ENCODE results near the gene CCDC197. TPM values are rescaled to one million over a fixed set of nuclear protein-coding genes. Genes with fewer than 3 reads are reported as not detected.

CCDC197 gene
- total and polyA plus RNA-seq, 9 donors, result not detected

GRCh38 chr14:93998871-93999403 lies 1.8 kb downstream of the CCDC197 start:
- no peak overlapping the region for H3K4me3 ChIP-seq
- intact Hi-C loops (cut with DNase I), result no loop called here
- H3K27ac ChIP-seq, result no peak overlapping the region
- no peak for TF ChIP-seq EP300 (IDR thresholded peaks at IDR 0.05)
- no peak for TF ChIP-seq POLR2A (IDR thresholded peaks at IDR 0.05)
- no peak for TF ChIP-seq CTCF (IDR thresholded peaks at IDR 0.05)
- H3K36me3 ChIP-seq, result no peaks in the 10 kb centered on the region
- 75 to 87% (median 80%) methylated on average over 7 of the region's 7 CpGs for WGBS, 3 donors
- DNase-seq, result no peak
- H3K4me1 ChIP-seq (ENCODE audit: insufficient read depth), result peaks cover 4% of the 10 kb centered on the region
- H3K9me3 ChIP-seq, result no peaks in the 10 kb centered on the region
- no peaks in the 10 kb centered on the region for H3K27me3 ChIP-seq

GRCh38 chr14:93999573-93999972 lies 2.5 kb downstream of the CCDC197 start:
- no peaks in the 10 kb centered on the region for H3K36me3 ChIP-seq
- WGBS, 3 donors, result 63 to 69% (median 66%) methylated on average over 8 of the region's 8 CpGs
- H3K27ac ChIP-seq, result no peak overlapping the region
- DNase-seq, result no peak
- TF ChIP-seq CTCF (IDR thresholded peaks at IDR 0.05) (no peak), POLR2A (IDR thresholded peaks at IDR 0.05) (no peak), EP300 (IDR thresholded peaks at IDR 0.05) (no peak)
- H3K9me3 ChIP-seq, result no peaks in the 10 kb centered on the region
- no peaks in the 10 kb centered on the region for H3K27me3 ChIP-seq
- no peak overlapping the region for H3K4me3 ChIP-seq
- H3K4me1 ChIP-seq (ENCODE audit: insufficient read depth), result peaks cover 4% of the 10 kb centered on the region
- intact Hi-C loops (cut with DNase I), result no loop called here

GRCh38 chr14:94000267-94000666 lies 3.2 kb downstream of the CCDC197 start:
- H3K36me3 ChIP-seq, result no peaks in the 10 kb centered on the region
- no peaks in the 10 kb centered on the region for H3K27me3 ChIP-seq
- peaks cover 4% of the 10 kb centered on the region for H3K4me1 ChIP-seq (ENCODE audit: insufficient read depth)
- DNase-seq, result no peak
- H3K9me3 ChIP-seq, result no peaks in the 10 kb centered on the region
- no peak overlapping the region for H3K4me3 ChIP-seq
- no peak overlapping the region for H3K27ac ChIP-seq
- no peak for TF ChIP-seq EP300 (IDR thresholded peaks at IDR 0.05)
- no peak for TF ChIP-seq POLR2A (IDR thresholded peaks at IDR 0.05)
- 79 to 85% (median 85%) methylated on average over 6 of the region's 6 CpGs for WGBS, 3 donors
- intact Hi-C loops (cut with DNase I), result loop anchor here in 1 of 4 donors (2.0 kb wide), 1 partner anchor 55 kb away; no protein-coding TSS in a partner anchor

GRCh38 chr14:94001016-94001415 lies 3.9 kb downstream of the CCDC197 start:
- Histone ChIP-seq H3K36me3 (no peaks in the 10 kb centered on the region), H3K27me3 (no peaks in the 10 kb centered on the region), H3K9me3 (no peaks in the 10 kb centered on the region), H3K4me1 (ENCODE audit: insufficient read depth) (peaks cover under 1% of the 10 kb centered on the region), H3K27ac (no peak overlapping the region), H3K4me3 (no peak overlapping the region)
- no peak for TF ChIP-seq CTCF (IDR thresholded peaks at IDR 0.05)
- no peak for TF ChIP-seq POLR2A (IDR thresholded peaks at IDR 0.05)
- TF ChIP-seq EP300 (IDR thresholded peaks at IDR 0.05), result no peak
- 18 to 23% (median 22%) methylated on average over 13 of the region's 13 CpGs for WGBS, 3 donors
- no peak for DNase-seq
- intact Hi-C loops (cut with DNase I), result loop anchor here in 1 of 4 donors (2.0 kb wide), 1 partner anchor 56 kb away; no protein-coding TSS in a partner anchor

All from ovary (tissue), 9 donors.